Muscle layer of duodenum (tissue), 2 donors: Measurements from ENCODE around the gene MAPK6.
A peak's percentile ranks its signal among the peaks of the same experiment; 100 is the strongest.

ENCODE experiments used
- H3K27ac ChIP-seq: one replicate; pipeline ENCODE4 v1.7.0; 2013; ENCODE audit warnings: mild to moderate bottlenecking, low read length
- H3K27me3 ChIP-seq: one replicate; pipeline ENCODE4 v1.7.0; 2013; ENCODE audit warnings: low read depth, mild to moderate bottlenecking, control low read depth, low read length
- H3K36me3 ChIP-seq, 2 donors: one replicate each; pipeline ENCODE4 v1.7.0; 2013; ENCODE audit warnings: low read length in 2 of 2, control low read depth in 1 of 2, mild to moderate bottlenecking in 1 of 2; ENCODE audit not compliant: insufficient read depth in 2 of 2, control insufficient read depth in 1 of 2
- H3K4me1 ChIP-seq, 2 donors: one replicate each; pipeline ENCODE4 v1.7.0; 2013; ENCODE audit warnings: low read length in 2 of 2, mild to moderate bottlenecking in 2 of 2, control low read depth in 1 of 2, moderate library complexity in 1 of 2; ENCODE audit not compliant: insufficient read depth in 2 of 2, control insufficient read depth in 1 of 2
- H3K4me3 ChIP-seq, 2 donors: one replicate each; pipeline ENCODE4 v1.7.0; 2013; ENCODE audit warnings: low read length in 2 of 2, low read depth in 1 of 2, mild to moderate bottlenecking in 1 of 2
- H3K9me3 ChIP-seq, 2 donors: one replicate each; pipeline ENCODE4 v1.7.0; 2013; ENCODE audit warnings: low read length in 2 of 2, control low read depth in 1 of 2, mild to moderate bottlenecking in 1 of 2; ENCODE audit not compliant: control insufficient read depth in 1 of 2
- donor health status: healthy.

MAPK6 gene

GRCh38 chr15:52100807-52101442 lies 81.9 kb downstream of the MAPK6 start:
- no peaks in the 10 kb centered on the region for H3K27me3 ChIP-seq
- H3K27ac ChIP-seq = no peak overlapping the region
- H3K36me3 ChIP-seq = no peaks in the 10 kb centered on the region
- H3K4me1 ChIP-seq = peaks cover 0 to 14% of the 10 kb centered on the region in 2 donors
- H3K9me3 ChIP-seq = no peaks in the 10 kb centered on the region
- H3K4me3 ChIP-seq = no peak overlapping the region

- Histone ChIP-seq H3K27me3 (no peaks in the 10 kb centered on the region), H3K9me3 (no peaks in the 10 kb centered on the region), H3K4me1 (peaks cover 0 to 14% of the 10 kb centered on the region in 2 donors), H3K36me3 (no peaks in the 10 kb centered on the region), H3K27ac (no peak overlapping the region), H3K4me3 (no peak overlapping the region)
Measured at GRCh38 chr15:52101542-52102323, 82.7 kb downstream of the MAPK6 start.

- Histone ChIP-seq H3K36me3 (no peaks in the 10 kb centered on the region), H3K27me3 (no peaks in the 10 kb centered on the region), H3K9me3 (no peaks in the 10 kb centered on the region), H3K27ac (no peak overlapping the region), H3K4me1 (peaks cover 0 to 14% of the 10 kb centered on the region in 2 donors), H3K4me3 (no peak overlapping the region)
Measured at GRCh38 chr15:52102463-52102862, 83.4 kb downstream of the MAPK6 start.

- Histone ChIP-seq H3K27me3 (no peaks in the 10 kb centered on the region), H3K27ac (no peak overlapping the region)
Measured at GRCh38 chr15:52103217-52104207, 84.5 kb downstream of the MAPK6 start.

GRCh38 chr15:52104532-52105004 lies 85.5 kb downstream of the MAPK6 start:
- H3K4me1 ChIP-seq = peaks cover 0 to 14% of the 10 kb centered on the region in 2 donors
- no peak overlapping the region for H3K27ac ChIP-seq
- no peaks in the 10 kb centered on the region for H3K9me3 ChIP-seq
- no peaks in the 10 kb centered on the region for H3K27me3 ChIP-seq
- H3K36me3 ChIP-seq = no peaks in the 10 kb centered on the region
- no peak overlapping the region for H3K4me3 ChIP-seq

More at GRCh38 chr15:52103217-52104207, 84.5 kb downstream of the MAPK6 start:
- Histone ChIP-seq H3K9me3 (no peaks in the 10 kb centered on the region), H3K4me1 (peaks cover 0 to 14% of the 10 kb centered on the region in 2 donors), H3K36me3 (no peaks in the 10 kb centered on the region), H3K4me3 (no peak overlapping the region)

GRCh38 chr15:52105846-52106245 lies 86.8 kb downstream of the MAPK6 start:
- Histone ChIP-seq H3K27me3 (no peaks in the 10 kb centered on the region), H3K36me3 (no peaks in the 10 kb centered on the region), H3K9me3 (no peaks in the 10 kb centered on the region), H3K4me1 (peaks cover 0 to 12% of the 10 kb centered on the region in 2 donors), H3K4me3 (no peak overlapping the region), H3K27ac (no peak overlapping the region)

- Histone ChIP-seq H3K4me3 (no peak overlapping the region), H3K9me3 (no peaks in the 10 kb centered on the region), H3K27me3 (peaks cover 4% of the 10 kb centered on the region)
Measured at GRCh38 chr15:52106641-52107040, 87.6 kb downstream of the MAPK6 start.

GRCh38 chr15:52107238-52107637 lies 88.2 kb downstream of the MAPK6 start:
- H3K36me3 ChIP-seq = no peaks in the 10 kb centered on the region
- H3K27ac ChIP-seq = no peak overlapping the region
- no peaks in the 10 kb centered on the region for H3K9me3 ChIP-seq
- peaks cover 8% of the 10 kb centered on the region for H3K27me3 ChIP-seq
- H3K4me3 ChIP-seq = no peak overlapping the region
- H3K4me1 ChIP-seq = peaks cover 0 to 17% of the 10 kb centered on the region in 2 donors

More at GRCh38 chr15:52106641-52107040, 87.6 kb downstream of the MAPK6 start:
- Histone ChIP-seq H3K36me3 (no peaks in the 10 kb centered on the region), H3K27ac (no peak overlapping the region), H3K4me1 (peaks cover 0 to 11% of the 10 kb centered on the region in 2 donors)

GRCh38 chr15:52109559-52110451 lies 90.8 kb downstream of the MAPK6 start:
- Histone ChIP-seq H3K27me3 (peaks cover 8% of the 10 kb centered on the region), H3K27ac (no peak overlapping the region), H3K4me3 (no peak overlapping the region), H3K4me1 (peaks cover 0 to 10% of the 10 kb centered on the region in 2 donors), H3K36me3 (no peaks in the 10 kb centered on the region), H3K9me3 (no peaks in the 10 kb centered on the region)

- Histone ChIP-seq H3K27ac (no peak overlapping the region), H3K4me3 (peak overlapping the region in 1 of 2 donors; percentile 61), H3K36me3 (no peaks in the 10 kb centered on the region), H3K9me3 (no peaks in the 10 kb centered on the region), H3K4me1 (peaks cover 0 to 10% of the 10 kb centered on the region in 2 donors), H3K27me3 (peaks cover 8% of the 10 kb centered on the region)
Measured at GRCh38 chr15:52111517-52112202, 92.6 kb downstream of the MAPK6 start.
